RPMI8226 (cell line): ENCODE results near the gene FIGNL1.

ENCODE experiments used
- DNase-seq: peaks from one replicate; pipeline ENCODE4 v3.0.0-alpha.2; 2015

Gene FIGNL1

DNA sequence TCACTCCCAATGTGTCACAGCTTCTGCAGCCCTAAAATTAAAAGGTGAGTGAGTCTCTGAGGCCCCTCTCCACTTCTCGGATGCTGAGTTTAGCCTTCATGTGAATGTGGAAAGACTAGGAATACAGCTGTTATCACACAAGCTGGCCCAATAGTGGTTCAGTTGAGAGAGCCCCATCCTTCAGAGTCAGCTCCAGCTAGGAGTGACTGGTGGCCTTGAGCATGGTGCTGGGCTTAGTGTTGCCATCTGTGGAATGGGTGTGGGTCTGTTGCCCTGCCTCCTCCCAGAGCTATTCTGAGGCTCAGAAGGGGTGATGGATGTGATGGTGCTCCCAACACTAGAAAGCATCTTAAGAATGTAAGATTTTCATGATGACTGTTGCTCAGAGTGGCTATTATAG, 55.8 kb downstream of the FIGNL1 start:
- DNase-seq, result no peak
